Vagina (tissue), 2 donors: ENCODE measurements around the gene BAX. TPM values are rescaled to one million over a fixed set of nuclear protein-coding genes. Genes with fewer than 3 reads are reported as not detected.

Experiments
- DNase-seq, 2 donors: peaks; one replicate each; pipeline ENCODE4 v3.0.0-alpha.2; 2017; ENCODE audit errors: extremely low spot score in 2 of 2
- H3K27ac ChIP-seq: fragments of 200-600 bp; sonication (generic); one replicate; pipeline ENCODE4 v1.5.1; 2019
- H3K27me3 ChIP-seq: fragments of 200-600 bp; sonication (generic); one replicate; pipeline ENCODE4 v1.5.1; 2019
- H3K36me3 ChIP-seq, 2 donors: fragments of 200-600 bp; sonication (generic); one replicate each; pipeline ENCODE4 v1.5.1; 2017 to 2019
- H3K4me1 ChIP-seq: fragments of 200-600 bp; sonication (generic); one replicate; pipeline ENCODE4 v1.5.1; 2019
- H3K4me3 ChIP-seq, 2 donors: fragments of 200-600 bp; sonication (generic); 1 replicate in 1 of 2; 2 replicates in 1 of 2; pipeline ENCODE4 v1.5.1; 2016 to 2019
- H3K9me3 ChIP-seq: fragments of 200-600 bp; sonication (generic); one replicate; pipeline ENCODE4 v1.5.1; 2019
- POLR2A ChIP-seq, 2 donors: fragments of 450-650 bp; IDR thresholded peaks; one replicate each; pipeline ENCODE4 v1.6.1; 2017; ENCODE audit warnings: antibody characterized with exemption in 2 of 2, mild to moderate bottlenecking in 2 of 2, moderate library complexity in 2 of 2
- POLR2AphosphoS5 ChIP-seq, 2 donors: sonication (generic); formaldehyde crosslinking; IDR thresholded peaks; one replicate each; pipeline ENCODE4 v1.9.0; 2017; ENCODE audit warnings: antibody characterized with exemption in 2 of 2, mild to moderate bottlenecking in 2 of 2, low read depth in 1 of 2; ENCODE audit not compliant: insufficient read depth in 1 of 2
- intact Hi-C: fragments of 100-400 bp; cut with DNase I; formaldehyde crosslinking; loops from one replicate; pipeline ENCODE4 v1.15.1; 2023
- microRNA-seq: library from miRNA; unstranded; fragments of <30 nt; microRNA quantifications from one replicate; pipeline ENCODE4, GENCODE V29; 2017; ENCODE audit warnings: borderline number of aligned reads, borderline replicate concordance
- small RNA-seq: library from RNA; depleted of rRNA; stranded (forward); fragments of <200 nt; gene quantifications from one replicate; pipeline ENCODE3, GENCODE V24; 2016
- total RNA-seq: library from RNA; depleted of rRNA; stranded (reverse); fragments of >200 nt; gene quantifications from one replicate; pipeline ENCODE4 v1.2.3, GENCODE V29; 2016
- TF ChIP-seq, protein P1 (sequence below), 3 experiments: fragments of 450-650 bp in 2 of 3; fragments of 200-600 bp in 1 of 3; sonication (generic) in 1 of 3; IDR thresholded peaks; one replicate each; pipeline ENCODE4 v1.5.1; 2017 to 2019; ENCODE audit warnings: antibody characterized with exemption in 3 of 3, mild to moderate bottlenecking in 2 of 3, moderate library complexity in 2 of 3

The BAX gene
- total RNA-seq, 1 donor from 2014 or later = 52.3 TPM

GRCh38 chr19:49004964-49005614 is 50.4 kb downstream of the BAX start:
- Histone ChIP-seq H3K36me3 (peaks cover 6 to 64% of the 10 kb centered on the region in 2 donors), H3K27me3 (no peaks in the 10 kb centered on the region), H3K4me3 (no peak overlapping the region), H3K9me3 (no peaks in the 10 kb centered on the region), H3K27ac (no peak overlapping the region), H3K4me1 (no peaks in the 10 kb centered on the region)
- DNase-seq = no peak
- intact Hi-C loops = no loop called here
- no peak for TF ChIP-seq POLR2A (IDR thresholded peaks at IDR 0.05)

DNA sequence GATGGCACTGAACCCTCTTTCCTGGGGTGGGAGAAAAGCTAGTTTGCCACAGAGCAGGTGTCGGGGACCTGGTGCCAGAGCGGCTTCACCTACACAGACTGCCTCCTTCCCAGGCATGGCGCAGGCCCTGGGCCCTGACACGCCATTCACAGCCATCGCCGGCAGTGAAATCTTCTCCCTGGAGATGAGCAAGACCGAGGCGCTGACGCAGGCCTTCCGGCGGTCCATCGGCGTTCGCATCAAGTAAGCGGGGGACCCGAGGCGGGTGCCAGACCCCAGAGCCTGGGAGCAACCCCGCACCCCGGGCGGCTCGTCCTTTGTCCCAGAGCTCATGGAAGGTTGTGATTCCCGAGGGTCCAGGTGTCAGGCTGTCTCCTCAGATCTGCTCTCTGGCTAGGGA is 52.2 kb downstream of the BAX start:
- Histone ChIP-seq H3K4me3 (no peak overlapping the region), H3K27me3 (no peaks in the 10 kb centered on the region), H3K36me3 (peaks cover 6 to 77% of the 10 kb centered on the region in 2 donors), H3K9me3 (no peaks in the 10 kb centered on the region), H3K4me1 (no peaks in the 10 kb centered on the region), H3K27ac (no peak overlapping the region)
- TF ChIP-seq, protein P1, sequence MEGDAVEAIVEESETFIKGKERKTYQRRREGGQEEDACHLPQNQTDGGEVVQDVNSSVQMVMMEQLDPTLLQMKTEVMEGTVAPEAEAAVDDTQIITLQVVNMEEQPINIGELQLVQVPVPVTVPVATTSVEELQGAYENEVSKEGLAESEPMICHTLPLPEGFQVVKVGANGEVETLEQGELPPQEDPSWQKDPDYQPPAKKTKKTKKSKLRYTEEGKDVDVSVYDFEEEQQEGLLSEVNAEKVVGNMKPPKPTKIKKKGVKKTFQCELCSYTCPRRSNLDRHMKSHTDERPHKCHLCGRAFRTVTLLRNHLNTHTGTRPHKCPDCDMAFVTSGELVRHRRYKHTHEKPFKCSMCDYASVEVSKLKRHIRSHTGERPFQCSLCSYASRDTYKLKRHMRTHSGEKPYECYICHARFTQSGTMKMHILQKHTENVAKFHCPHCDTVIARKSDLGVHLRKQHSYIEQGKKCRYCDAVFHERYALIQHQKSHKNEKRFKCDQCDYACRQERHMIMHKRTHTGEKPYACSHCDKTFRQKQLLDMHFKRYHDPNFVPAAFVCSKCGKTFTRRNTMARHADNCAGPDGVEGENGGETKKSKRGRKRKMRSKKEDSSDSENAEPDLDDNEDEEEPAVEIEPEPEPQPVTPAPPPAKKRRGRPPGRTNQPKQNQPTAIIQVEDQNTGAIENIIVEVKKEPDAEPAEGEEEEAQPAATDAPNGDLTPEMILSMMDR (IDR thresholded peaks at IDR 0.05) = no peak
- TF ChIP-seq POLR2AphosphoS5 (IDR thresholded peaks at IDR 0.05; ENCODE audit: insufficient read depth in 1 of 2, low read depth in 1 of 2) (no peak), POLR2A (IDR thresholded peaks at IDR 0.05) (no peak)
- DNase-seq = no peak
- intact Hi-C loops = no loop called here

DNA sequence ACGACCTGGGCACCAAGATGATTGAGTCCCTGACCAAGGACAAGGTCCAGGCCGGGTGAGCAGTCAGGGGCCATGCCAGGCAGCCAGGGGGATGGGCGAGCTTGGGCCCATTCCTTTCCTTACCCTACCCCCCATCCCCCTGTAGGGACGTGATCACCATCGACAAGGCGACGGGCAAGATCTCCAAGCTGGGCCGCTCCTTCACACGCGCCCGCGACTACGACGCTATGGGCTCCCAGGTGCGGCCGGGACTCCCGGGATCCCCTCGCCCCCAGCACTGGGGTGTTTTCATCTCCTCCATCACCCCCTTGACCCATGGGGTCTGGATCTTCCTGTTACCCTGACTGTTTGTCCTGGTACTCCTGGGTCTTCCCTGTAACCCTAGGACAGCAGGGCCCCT is 55.2 kb downstream of the BAX start:
- no peak overlapping the region for H3K27ac ChIP-seq
- H3K4me3 ChIP-seq = no peak overlapping the region
- peaks cover 0 to 68% of the 10 kb centered on the region in 2 donors for H3K36me3 ChIP-seq
- TF ChIP-seq, protein P1 (IDR thresholded peaks at IDR 0.05) = no peak
- TF ChIP-seq POLR2A (IDR thresholded peaks at IDR 0.05) = no peak
- no peak for TF ChIP-seq POLR2AphosphoS5 (IDR thresholded peaks at IDR 0.05; ENCODE audit: insufficient read depth in 1 of 2, low read depth in 1 of 2)
- no peaks in the 10 kb centered on the region for H3K4me1 ChIP-seq
- no peaks in the 10 kb centered on the region for H3K9me3 ChIP-seq
- intact Hi-C loops = no loop called here
- DNase-seq = no peak
- H3K27me3 ChIP-seq = no peaks in the 10 kb centered on the region

GRCh38 chr19:49010453-49010852 is 55.8 kb downstream of the BAX start:
- Histone ChIP-seq H3K36me3 (peaks cover 0 to 68% of the 10 kb centered on the region in 2 donors), H3K4me3 (no peak overlapping the region), H3K4me1 (no peaks in the 10 kb centered on the region), H3K9me3 (no peaks in the 10 kb centered on the region), H3K27me3 (no peaks in the 10 kb centered on the region), H3K27ac (no peak overlapping the region)
- no peak for DNase-seq
- intact Hi-C loops = no loop called here
- TF ChIP-seq, protein P1 (IDR thresholded peaks at IDR 0.05) = no peak

- H3K9me3 ChIP-seq = no peaks in the 10 kb centered on the region
- intact Hi-C loops = no loop called here
- H3K27ac ChIP-seq = no peak overlapping the region
- no peaks in the 10 kb centered on the region for H3K27me3 ChIP-seq
- no peak for DNase-seq
- TF ChIP-seq POLR2AphosphoS5 (IDR thresholded peaks at IDR 0.05; ENCODE audit: insufficient read depth in 1 of 2, low read depth in 1 of 2) (no peak), POLR2A (IDR thresholded peaks at IDR 0.05) (no peak)
- TF ChIP-seq, protein P1 (IDR thresholded peaks at IDR 0.05) = no peak
- peaks cover 0 to 63% of the 10 kb centered on the region in 2 donors for H3K36me3 ChIP-seq
- H3K4me1 ChIP-seq = no peaks in the 10 kb centered on the region
- no peak overlapping the region for H3K4me3 ChIP-seq
Measured at GRCh38 chr19:49011194-49011593, 56.5 kb downstream of the BAX start.

Small RNA genes lying within 50 kb of the gene (microRNA-seq; reads per million reads assigned to microRNA genes)
- gene MIR6798 = not detected

Small RNA genes lying within 50 kb of the gene (small RNA-seq; reads per million reads assigned to genes)
- not detected for gene AC026803.1
- not detected for gene MIR6798

Other genes with a start within 250 kb of the BAX start
- gene MAMSTR, start 235.2 kb upstream of the BAX start, total RNA-seq = 3.4 TPM
- 31.2 TPM for gene RASIP1, start 214.3 kb upstream of the BAX start, total RNA-seq
- gene IZUMO1, start 208.0 kb upstream of the BAX start, total RNA-seq = 2.2 TPM
- 6.4 TPM for gene FUT1, start 202.2 kb upstream of the BAX start, total RNA-seq
- not detected for gene FGF21, start 199.4 kb upstream of the BAX start, total RNA-seq
- gene BCAT2, start 143.8 kb upstream of the BAX start, total RNA-seq = 41.5 TPM
- gene HSD17B14, start 118.4 kb upstream of the BAX start, total RNA-seq = 19.2 TPM
- 37.1 TPM for gene PLEKHA4, start 86.3 kb upstream of the BAX start, total RNA-seq
- gene PPP1R15A, start 82.5 kb upstream of the BAX start, total RNA-seq = 52.1 TPM
- gene TULP2, start 56.1 kb upstream of the BAX start, total RNA-seq = not detected
- 151 TPM for gene NUCB1, start 54.6 kb upstream of the BAX start, total RNA-seq
- gene DHDH, start 21.2 kb upstream of the BAX start, total RNA-seq = not detected
- gene FTL, start 10.4 kb downstream of the BAX start, total RNA-seq = 4,380 TPM
- 32.2 TPM for gene GYS1, start 38.4 kb downstream of the BAX start, total RNA-seq
- 100 TPM for gene RUVBL2, start 39.0 kb downstream of the BAX start, total RNA-seq
- gene LHB, start 62.2 kb downstream of the BAX start, total RNA-seq = not detected
- not detected for gene CGB3, start 69.5 kb downstream of the BAX start, total RNA-seq
- gene CGB2, start 77.0 kb downstream of the BAX start, total RNA-seq = not detected
- not detected for gene CGB1, start 82.0 kb downstream of the BAX start, total RNA-seq
- not detected for gene CGB5, start 89.0 kb downstream of the BAX start, total RNA-seq
- gene CGB8, start 94.2 kb downstream of the BAX start, total RNA-seq = not detected
- 0.98 TPM for gene CGB7, start 102.9 kb downstream of the BAX start, total RNA-seq
- 6.1 TPM for gene NTF4, start 109.9 kb downstream of the BAX start, total RNA-seq
- not detected for gene KCNA7, start 117.8 kb downstream of the BAX start, total RNA-seq
- gene SNRNP70, start 130.6 kb downstream of the BAX start, total RNA-seq = 380 TPM
- gene LIN7B, start 159.5 kb downstream of the BAX start, total RNA-seq = 23.8 TPM
- gene C19orf73, start 164.3 kb downstream of the BAX start, total RNA-seq = not detected
- gene PPFIA3, start 164.7 kb downstream of the BAX start, total RNA-seq = 4.7 TPM
- 0.25 TPM for gene HRC, start 200.5 kb downstream of the BAX start, total RNA-seq
- 22.8 TPM for gene TRPM4, start 202.9 kb downstream of the BAX start, total RNA-seq